SK-N-MC (cell line): ENCODE data around the gene TCERG1L.

ENCODE experiments used
- EZH2 ChIP-seq: fragments of 200-600 bp; sonication (generic); IDR thresholded peaks from one replicate; pipeline ENCODE4 v1.6.1; 2017; ENCODE audit warnings: antibody characterized with exemption
- POLR2AphosphoS5 ChIP-seq: IDR thresholded peaks from 2 replicates; pipeline ENCODE4 v1.6.1; 2012; ENCODE audit warnings: mild to moderate bottlenecking, low read depth, low read length, borderline replicate concordance

- TF ChIP-seq POLR2AphosphoS5 (no peak), EZH2 (no peak)
Observed at GRCh38 chr10:131154306-131155025, 157.1 kb downstream of the TCERG1L start.
